BE2C (cell line): ENCODE results near the gene BPHL.

Experiments used
- DNase-seq: peaks from one replicate; pipeline ENCODE4 v3.0.0-alpha.2; 2020
- H3K27me3 ChIP-seq: fragments of 250-450 bp; sonication (Bioruptor Pico); 2 replicates; pipeline ENCODE4 v1.5.1; 2020; ENCODE audit warnings: mild to moderate bottlenecking
- H3K36me3 ChIP-seq: fragments of 250-450 bp; sonication (Bioruptor Pico); 2 replicates; pipeline ENCODE4 v1.5.1; 2020; ENCODE audit warnings: mild to moderate bottlenecking
- H3K4me1 ChIP-seq: fragments of 250-450 bp; sonication (Bioruptor Pico); 2 replicates; pipeline ENCODE4 v1.5.1; 2020
- H3K4me3 ChIP-seq: 2 replicates; pipeline ENCODE4 v1.5.1; 2011; ENCODE audit warnings: low read depth, low read length
- H3K9me3 ChIP-seq: fragments of 250-450 bp; sonication (Bioruptor Pico); 2 replicates; pipeline ENCODE4 v1.5.1; 2020
- CTCF ChIP-seq: IDR thresholded peaks from 2 replicates; pipeline ENCODE4 v1.5.1; 2012; ENCODE audit warnings: mild to moderate bottlenecking, low read depth, low read length

Gene BPHL

GRCh38 chr6:3201388-3201787 is 82.9 kb downstream of the BPHL start:
- TF ChIP-seq CTCF, result no peak
- no peaks in the 10 kb centered on the region for H3K9me3 ChIP-seq

More at GRCh38 chr6:3201388-3201787, 82.9 kb downstream of the BPHL start:
- DNase-seq, result no peak
- Histone ChIP-seq H3K4me1 (no peaks in the 10 kb centered on the region), H3K36me3 (no peaks in the 10 kb centered on the region), H3K27me3 (no peaks in the 10 kb centered on the region), H3K4me3 (no peak overlapping the region)
